Urothelium cell line (cell line): Measurements from ENCODE around the gene MARS2.
"Not testable (repeated sequence)": the region's sequence is repeated elsewhere in the genome, so short reads cannot be mapped to it uniquely, and the experiment has no call there.

Source experiments
- DNase-seq: peaks from one replicate; pipeline ENCODE4 v3.0.0; 2011; ENCODE audit warnings: low spot score, mixed read lengths
- FAIRE-seq: peaks from 2 replicates; lab custom pipeline; 2011; peaks lifted over from hg19 to GRCh38; lab: Jason Lieb, UNC

The MARS2 gene

GRCh38 chr2:197705912-197706838, 1.0 kb downstream of the MARS2 start:
- FAIRE-seq (no peak), DNase-seq (no peak)

GRCh38 chr2:197706839-197707207, 1.7 kb downstream of the MARS2 start:
- DNase-seq (no peak), FAIRE-seq (no peak)

GRCh38 chr2:197707316-197708213, 2.4 kb downstream of the MARS2 start:
- DNase-seq (peak; percentile 43), FAIRE-seq (no peak)

- DNase-seq (no peak), FAIRE-seq (no peak)
Observed at GRCh38 chr2:197708331-197708730, 3.2 kb downstream of the MARS2 start.

- FAIRE-seq, DNase-seq: not testable (repeated sequence)
Observed at GRCh38 chr2:197709140-197709539, 4.0 kb downstream of the MARS2 start.

- no peak for FAIRE-seq
- DNase-seq: no peak
Observed at GRCh38 chr2:197710424-197711042, 5.4 kb downstream of the MARS2 start.

GRCh38 chr2:197711578-197711977, 6.4 kb downstream of the MARS2 start:
- no peak for DNase-seq
- FAIRE-seq: no peak

GRCh38 chr2:197713271-197713670, 8.1 kb downstream of the MARS2 start:
- FAIRE-seq (no peak), DNase-seq (no peak)

GRCh38 chr2:197717863-197718262, 12.7 kb downstream of the MARS2 start:
- FAIRE-seq: no peak

GRCh38 chr2:197727011-197727410, 21.8 kb downstream of the MARS2 start:
- no peak for DNase-seq
- no peak for FAIRE-seq

More at GRCh38 chr2:197717863-197718262, 12.7 kb downstream of the MARS2 start:
- DNase-seq: no peak

- not testable (repeated sequence) for FAIRE-seq, DNase-seq
Observed at GRCh38 chr2:197728555-197729544, 23.7 kb downstream of the MARS2 start.

- FAIRE-seq: no peak
- no peak for DNase-seq
Observed at GRCh38 chr2:197740200-197740599, 35.0 kb downstream of the MARS2 start.
